Endodermal cell (in vitro differentiated cells): ENCODE measurements around the gene CAPNS1. TPM values are rescaled to one million over a fixed set of nuclear protein-coding genes. Genes with fewer than 3 reads are reported as not detected.

ENCODE experiments used
- DNase-seq: peaks from one replicate; pipeline ENCODE4 v3.0.0-alpha.2; 2017
- H3K27ac ChIP-seq: 2 replicates; pipeline ENCODE4 v1.5.1; 2013; ENCODE audit warnings: mild to moderate bottlenecking, low read depth, low read length, moderate library complexity
- H3K27me3 ChIP-seq: 2 replicates; pipeline ENCODE4 v1.6.1; 2013; ENCODE audit warnings: mild to moderate bottlenecking, low read length, moderate library complexity; ENCODE audit not compliant: insufficient read depth, control insufficient read depth, poor library complexity, severe bottlenecking
- H3K36me3 ChIP-seq: 2 replicates; pipeline ENCODE4 v1.7.0; 2013; ENCODE audit warnings: mild to moderate bottlenecking, low read length, moderate library complexity; ENCODE audit not compliant: control insufficient read depth, insufficient read depth
- H3K4me1 ChIP-seq: one replicate; pipeline ENCODE4 v1.7.0; 2013; ENCODE audit warnings: low read length; ENCODE audit not compliant: control insufficient read depth, insufficient read depth
- H3K4me3 ChIP-seq: 2 replicates; pipeline ENCODE4 v1.5.1; 2013; ENCODE audit warnings: mild to moderate bottlenecking, low read length, moderate library complexity
- H3K9ac ChIP-seq: 2 replicates; pipeline ENCODE4 v1.6.1; 2013; ENCODE audit warnings: mild to moderate bottlenecking, low read length, moderate library complexity; ENCODE audit not compliant: poor library complexity, severe bottlenecking; ENCODE audit errors: extremely low read depth
- H3K9me3 ChIP-seq: 2 replicates; pipeline ENCODE4 v1.6.1; 2013; ENCODE audit warnings: mild to moderate bottlenecking, low read length, moderate library complexity; ENCODE audit not compliant: control insufficient read depth
- H3K27ac Mint-ChIP-seq: 2 replicates; pipeline ENCODE4 v1.8.0; 2020; ENCODE audit warnings: mixed read lengths
- H3K27me3 Mint-ChIP-seq: 2 replicates; pipeline ENCODE4 v1.8.0; 2021; ENCODE audit warnings: mild to moderate bottlenecking, mixed read lengths; ENCODE audit not compliant: insufficient read depth
- H3K36me3 Mint-ChIP-seq: 2 replicates; pipeline ENCODE4 v1.8.0; 2020; ENCODE audit warnings: low read depth, mixed read lengths
- H3K4me1 Mint-ChIP-seq: 2 replicates; pipeline ENCODE4 v1.8.0; 2020; ENCODE audit warnings: mixed read lengths
- H3K4me3 Mint-ChIP-seq: 2 replicates; pipeline ENCODE4 v1.8.0; 2020; ENCODE audit warnings: mild to moderate bottlenecking, moderate library complexity, mixed read lengths
- H3K9me3 Mint-ChIP-seq: 2 replicates; pipeline ENCODE4 v1.8.0; 2020; ENCODE audit warnings: mild to moderate bottlenecking, mixed read lengths
- WGBS, 2 experiments: methylation state at CpG; one replicate each; pipeline versions ENCODE4 v1.1.5 to v1.1.7; 2013; ENCODE audit warnings: missing lambda C conversion rate in 2 of 2, mixed read lengths in 1 of 2; ENCODE audit not compliant: insufficient coverage in 1 of 2, insufficient read length in 1 of 2; 5-methylcytosine and 5-hydroxymethylcytosine counted together
- total RNA-seq, 2 donors: library from RNA; stranded (reverse); fragmentation: NEBNext Ultra II Directional in 1 of 2; extraction: Animal tissue kit (Norgen Biotek cat#: 25700) in 1 of 2; gene quantifications; 2 replicates in 1 of 2; 3 replicates in 1 of 2; pipeline ENCODE4 v1.2.1, GENCODE V29; 2021
- TF ChIP-seq, protein P1 (sequence below): fragments of 200-600 bp; sonication (generic); conservative IDR thresholded peaks from 2 replicates; pipeline ENCODE4 v1.5.0; 2021; ENCODE audit warnings: antibody characterized with exemption, mild to moderate bottlenecking

The CAPNS1 gene
- total RNA-seq, 2 donors from 2014 or later, result 633 to 714 TPM

DNA sequence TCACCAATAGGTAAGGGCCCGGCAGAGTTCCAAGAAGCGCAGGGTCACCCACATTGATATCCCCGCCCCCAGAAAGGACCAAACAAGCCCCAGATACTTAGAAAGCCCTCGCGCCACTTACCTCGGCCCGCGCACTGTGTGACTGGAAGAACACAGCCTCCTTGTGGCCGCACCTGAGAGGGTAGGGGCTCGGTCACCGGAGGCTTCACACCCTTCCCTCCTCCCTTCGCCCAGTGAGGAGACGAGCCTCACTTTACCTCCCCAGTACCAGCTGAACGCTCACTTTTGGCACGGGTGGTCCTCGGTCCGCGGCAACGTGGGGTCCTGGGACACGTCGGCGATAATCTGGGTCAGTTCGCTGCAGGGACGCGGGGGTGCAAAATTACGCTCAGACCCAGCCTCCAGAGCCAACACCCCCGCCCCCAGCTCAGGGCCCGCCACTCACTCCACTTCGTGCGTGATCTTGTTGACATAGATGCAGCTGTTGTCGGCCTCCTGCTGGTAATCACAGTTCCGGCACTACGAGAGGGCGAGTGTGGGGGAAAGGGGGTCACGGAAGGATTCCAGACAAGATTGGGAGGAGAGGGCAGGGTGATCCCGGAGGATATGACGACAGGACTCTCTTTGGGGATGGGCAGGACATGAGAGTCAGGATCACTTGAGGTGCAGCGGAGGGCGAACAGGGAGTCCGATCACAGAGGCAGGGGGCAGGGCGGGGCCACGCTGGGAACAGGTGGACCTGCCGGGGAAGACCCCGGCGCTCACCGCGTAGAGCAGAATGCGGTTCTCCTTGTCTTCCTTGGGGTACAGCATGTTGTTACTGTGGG is 25.8 kb upstream of the CAPNS1 start:
- 12 to 18% methylated on average over 21 to 48 of the region's 48 CpGs for WGBS, 2 experiments
- Mint-ChIP-seq H3K4me3 (peak overlapping the region; percentile 94), H3K27ac (peak overlapping the region; percentile 97), H3K9me3 (no peaks in the 10 kb centered on the region), H3K36me3 (peaks cover 35% of the 10 kb centered on the region), H3K4me1 (peaks cover 13% of the 10 kb centered on the region), H3K27me3 (no peaks in the 10 kb centered on the region)
- DNase-seq, result peak; percentile 82
- no peaks in the 10 kb centered on the region for H3K4me1 ChIP-seq
- TF ChIP-seq, protein P1, sequence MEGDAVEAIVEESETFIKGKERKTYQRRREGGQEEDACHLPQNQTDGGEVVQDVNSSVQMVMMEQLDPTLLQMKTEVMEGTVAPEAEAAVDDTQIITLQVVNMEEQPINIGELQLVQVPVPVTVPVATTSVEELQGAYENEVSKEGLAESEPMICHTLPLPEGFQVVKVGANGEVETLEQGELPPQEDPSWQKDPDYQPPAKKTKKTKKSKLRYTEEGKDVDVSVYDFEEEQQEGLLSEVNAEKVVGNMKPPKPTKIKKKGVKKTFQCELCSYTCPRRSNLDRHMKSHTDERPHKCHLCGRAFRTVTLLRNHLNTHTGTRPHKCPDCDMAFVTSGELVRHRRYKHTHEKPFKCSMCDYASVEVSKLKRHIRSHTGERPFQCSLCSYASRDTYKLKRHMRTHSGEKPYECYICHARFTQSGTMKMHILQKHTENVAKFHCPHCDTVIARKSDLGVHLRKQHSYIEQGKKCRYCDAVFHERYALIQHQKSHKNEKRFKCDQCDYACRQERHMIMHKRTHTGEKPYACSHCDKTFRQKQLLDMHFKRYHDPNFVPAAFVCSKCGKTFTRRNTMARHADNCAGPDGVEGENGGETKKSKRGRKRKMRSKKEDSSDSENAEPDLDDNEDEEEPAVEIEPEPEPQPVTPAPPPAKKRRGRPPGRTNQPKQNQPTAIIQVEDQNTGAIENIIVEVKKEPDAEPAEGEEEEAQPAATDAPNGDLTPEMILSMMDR, result peak; percentile 63
- H3K9ac ChIP-seq, result peak overlapping the region; percentile 82
- no peaks in the 10 kb centered on the region for H3K9me3 ChIP-seq
- H3K4me3 ChIP-seq, result peak overlapping the region; percentile 97
- H3K27ac ChIP-seq, result no peak overlapping the region
- H3K27me3 ChIP-seq, result no peaks in the 10 kb centered on the region
- peaks cover 28% of the 10 kb centered on the region for H3K36me3 ChIP-seq

DNA sequence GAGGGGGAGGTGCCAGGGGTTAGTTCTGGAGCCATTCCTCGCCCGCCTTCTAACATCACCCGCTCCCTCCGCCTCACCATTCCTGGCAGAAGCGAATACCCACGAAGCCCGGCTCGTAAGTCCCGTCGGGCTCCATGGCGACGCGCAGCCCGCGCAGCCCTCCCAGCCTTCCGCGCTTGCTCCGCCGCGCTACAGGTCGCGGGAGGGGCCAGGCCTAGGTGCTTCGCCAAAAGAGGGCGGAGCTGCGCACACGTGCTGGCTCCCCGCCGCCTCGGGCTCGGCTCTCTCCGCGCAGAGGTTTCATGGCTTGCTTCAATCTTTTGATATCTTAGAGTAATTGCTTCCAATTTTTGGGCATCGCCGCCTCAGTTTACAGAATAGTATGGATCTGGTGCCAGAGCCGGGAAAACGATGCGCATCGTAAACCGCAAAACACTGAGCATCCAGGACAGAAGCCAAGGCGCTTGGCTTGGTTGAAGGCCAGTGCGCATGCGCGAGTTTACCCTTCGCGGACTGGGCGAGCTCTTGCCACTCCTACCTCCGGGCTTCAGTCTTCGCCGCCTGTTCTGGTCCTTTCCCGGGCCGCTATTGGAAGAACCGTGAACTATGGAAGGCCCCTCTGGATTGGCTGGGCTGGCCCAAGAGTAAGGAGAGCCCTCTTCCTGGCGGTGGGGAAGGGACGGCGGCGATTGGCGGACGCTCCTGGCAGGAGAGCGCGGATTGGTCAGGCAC is 25.0 kb upstream of the CAPNS1 start, which contains the start of gene POLR2I:
Gene POLR2I (minus strand): TSS at position 155 of the 732 bp plus-strand sequence. CDS start 19 bp downstream, at position 136.
- peak; percentile 100 for DNase-seq
- Mint-ChIP-seq H3K27me3 (no peaks in the 10 kb centered on the region), H3K9me3 (no peaks in the 10 kb centered on the region), H3K27ac (peak within 1 kb of the TSS; percentile 97), H3K36me3 (peaks cover 42% of the 10 kb centered on the region), H3K4me3 (peak within 1 kb of the TSS; percentile 94), H3K4me1 (peaks cover 14% of the 10 kb centered on the region)
- Histone ChIP-seq H3K9ac (peak within 1 kb of the TSS; percentile 82), H3K36me3 (peaks cover 34% of the 10 kb centered on the region), H3K4me1 (no peaks in the 10 kb centered on the region), H3K4me3 (peak within 1 kb of the TSS; percentile 97), H3K27ac (peak within 1 kb of the TSS; percentile 70), H3K9me3 (no peaks in the 10 kb centered on the region), H3K27me3 (no peaks in the 10 kb centered on the region)
- TF ChIP-seq, protein P1, result no peak
- WGBS, 2 experiments, result 0% methylated on average over 39 to 60 of the region's 60 CpGs

DNA sequence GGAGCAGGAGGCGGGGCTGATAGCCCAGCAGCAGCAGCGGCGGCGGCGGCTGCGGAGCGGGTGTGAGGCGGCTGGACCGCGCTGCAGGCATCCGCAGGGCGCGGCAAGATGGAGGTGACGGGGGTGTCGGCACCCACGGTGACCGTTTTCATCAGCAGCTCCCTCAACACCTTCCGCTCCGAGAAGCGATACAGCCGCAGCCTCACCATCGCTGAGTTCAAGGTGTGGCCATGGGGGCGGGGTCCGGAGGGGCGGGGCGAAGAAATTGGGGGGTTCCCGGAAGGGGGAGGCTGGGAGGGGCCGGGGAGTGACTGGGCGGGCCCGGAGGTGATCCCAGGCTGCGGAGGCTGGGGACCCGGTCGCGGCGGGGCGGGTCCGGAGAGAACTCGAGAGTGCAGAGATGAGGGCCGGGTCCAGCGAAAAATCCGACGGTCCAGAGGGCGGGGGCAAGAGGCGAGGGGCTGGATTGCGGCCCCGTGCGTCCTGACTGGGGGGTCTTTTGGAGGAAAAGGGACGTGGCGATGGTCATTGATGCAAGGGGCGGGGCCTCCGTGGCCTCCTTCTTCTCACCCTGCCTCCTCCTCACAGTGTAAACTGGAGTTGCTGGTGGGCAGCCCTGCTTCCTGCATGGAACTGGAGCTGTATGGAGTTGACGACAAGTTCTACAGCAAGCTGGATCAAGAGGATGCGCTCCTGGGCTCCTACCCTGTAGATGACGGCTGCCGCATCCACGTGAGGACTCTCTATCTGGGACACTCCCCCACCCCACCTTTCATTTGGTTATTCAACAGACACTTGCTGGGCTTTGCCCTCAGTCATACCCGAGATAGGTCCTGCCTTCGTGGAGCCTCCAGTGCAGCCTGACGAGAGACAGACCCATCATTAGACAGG is 24.2 kb upstream of the CAPNS1 start, which contains the start of gene TBCB:
Gene TBCB (plus strand): TSS at position 16 of the 891 bp plus-strand sequence. CDS start 93 bp downstream, at position 109.
- Histone ChIP-seq H3K36me3 (peaks cover 42% of the 10 kb centered on the region), H3K4me1 (no peaks in the 10 kb centered on the region), H3K27ac (peak within 1 kb of the TSS; percentile 70), H3K9ac (peak within 1 kb of the TSS; percentile 82), H3K27me3 (no peaks in the 10 kb centered on the region), H3K9me3 (no peaks in the 10 kb centered on the region), H3K4me3 (peak within 1 kb of the TSS; percentile 97)
- H3K4me1 Mint-ChIP-seq, result peaks cover 19% of the 10 kb centered on the region
- peaks cover 47% of the 10 kb centered on the region for H3K36me3 Mint-ChIP-seq
- H3K27ac Mint-ChIP-seq, result peak within 1 kb of the TSS; percentile 97
- no peaks in the 10 kb centered on the region for H3K9me3 Mint-ChIP-seq
- TF ChIP-seq, protein P1, result no peak
- H3K27me3 Mint-ChIP-seq, result no peaks in the 10 kb centered on the region
- WGBS, 2 experiments, result 5 to 54% methylated on average over 6 to 59 of the region's 59 CpGs
- DNase-seq, result no peak
- peak within 1 kb of the TSS; percentile 94 for H3K4me3 Mint-ChIP-seq
